Measurements from ENCODE around the gene DCLK1.

GRCh38 chr13:35850569-35850968 lies 280.6 kb downstream of the DCLK1 start:
- no peak for TF ChIP-seq CTCF (IDR thresholded peaks at IDR 0.05)
- no peak for TF ChIP-seq POLR2A (IDR thresholded peaks at IDR 0.05)

Data from adrenal gland (tissue), 5 donors.